Activated B cell treated with CpG ODN at 0.5 μM for 24 hours (primary cell): ENCODE results near the gene ARL2. TPM values are rescaled to one million over a fixed set of nuclear protein-coding genes. Genes with fewer than 3 reads are reported as not detected.

ENCODE experiments used
- ATAC-seq: fragments of 200-7000 bp; cut with Tn5 transposase; one replicate; pipeline ENCODE4 v1.10.0; 2021; ENCODE audit warnings: low read depth, mild to moderate bottlenecking, moderate library complexity
- CTCF ChIA-PET: fragments of 350-600 bp; sonication (Branson Sonifier 250); formaldehyde crosslinking; loops from one replicate; lab custom pipeline; 2021; ENCODE audit warnings: antibody characterized with exemption; lab: Charles Lee
- POLR2A ChIA-PET: fragments of 350-600 bp; sonication (Branson Sonifier 250); formaldehyde crosslinking; loops from one replicate; lab custom pipeline; 2021; ENCODE audit warnings: antibody characterized with exemption; lab: Charles Lee
- DNase-seq: peaks from one replicate; pipeline ENCODE4 v3.0.0; 2022
- H3K27ac Mint-ChIP-seq: one replicate; pipeline ENCODE4 v1.8.0; 2020; ENCODE audit warnings: mixed read lengths
- H3K27me3 Mint-ChIP-seq: one replicate; pipeline ENCODE4 v1.8.0; 2021; ENCODE audit warnings: mixed read lengths
- H3K36me3 Mint-ChIP-seq: one replicate; pipeline ENCODE4 v1.8.0; 2021; ENCODE audit warnings: low read depth, mixed read lengths
- H3K4me1 Mint-ChIP-seq: one replicate; pipeline ENCODE4 v1.8.0; 2021; ENCODE audit warnings: mixed read lengths
- H3K4me3 Mint-ChIP-seq: one replicate; pipeline ENCODE4 v1.8.0; 2020; ENCODE audit warnings: mild to moderate bottlenecking, mixed read lengths
- H3K9me3 Mint-ChIP-seq: one replicate; pipeline ENCODE4 v1.8.0; 2020; ENCODE audit warnings: mixed read lengths
- intact Hi-C: fragments of 100-400 bp; cut with micrococcal nuclease; formaldehyde crosslinking; loops from one replicate; pipeline ENCODE4 v1.15.1; 2024
- total RNA-seq: library from RNA; stranded (reverse); gene quantifications from 2 replicates; pipeline ENCODE4 v1.2.3, GENCODE V29; 2022
- TF ChIP-seq, protein P1 (sequence below): fragments of 200-600 bp; IDR thresholded peaks from one replicate; pipeline ENCODE4 v1.8.0; 2022; ENCODE audit warnings: antibody characterized with exemption, mild to moderate bottlenecking

Gene ARL2
- total RNA-seq, 1 donor from 2014 or later: 65.6 TPM

DNA sequence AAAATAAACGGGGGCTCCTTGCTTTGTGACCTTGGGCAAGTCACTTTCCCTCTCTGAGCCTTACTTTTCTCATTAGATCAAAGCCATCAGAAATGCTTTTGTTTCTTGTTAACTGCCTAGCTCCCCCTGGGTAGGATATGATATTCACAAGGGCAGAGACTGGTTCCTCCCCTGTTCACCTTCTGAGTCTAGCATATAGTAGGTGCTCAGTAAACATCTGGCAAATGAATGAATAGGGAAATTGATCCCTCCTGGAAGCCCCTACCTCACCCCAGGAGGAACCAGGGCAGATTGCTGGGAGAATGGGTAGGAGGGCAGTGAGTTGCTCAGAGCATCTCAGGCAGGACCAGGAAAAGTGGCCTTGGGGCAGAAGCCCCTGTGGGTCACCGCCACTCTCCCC is 20.5 kb downstream of the ARL2 start:
- no peak overlapping the region for H3K4me3 Mint-ChIP-seq
- H3K27ac Mint-ChIP-seq: no peak overlapping the region
- CTCF ChIA-PET: no interaction called here

GRCh38 chr11:65035579-65035978 is 21.6 kb downstream of the ARL2 start:
- Mint-ChIP-seq H3K27ac (no peak overlapping the region), H3K4me1 (peaks cover 2% of the 10 kb centered on the region), H3K9me3 (no peaks in the 10 kb centered on the region), H3K36me3 (peaks cover 22% of the 10 kb centered on the region), H3K27me3 (no peaks in the 10 kb centered on the region), H3K4me3 (no peak overlapping the region)
- intact Hi-C loops: no loop called here
- DNase-seq (no peak), ATAC-seq (no peak)
- POLR2A ChIA-PET: no interaction called here
- TF ChIP-seq, protein P1, sequence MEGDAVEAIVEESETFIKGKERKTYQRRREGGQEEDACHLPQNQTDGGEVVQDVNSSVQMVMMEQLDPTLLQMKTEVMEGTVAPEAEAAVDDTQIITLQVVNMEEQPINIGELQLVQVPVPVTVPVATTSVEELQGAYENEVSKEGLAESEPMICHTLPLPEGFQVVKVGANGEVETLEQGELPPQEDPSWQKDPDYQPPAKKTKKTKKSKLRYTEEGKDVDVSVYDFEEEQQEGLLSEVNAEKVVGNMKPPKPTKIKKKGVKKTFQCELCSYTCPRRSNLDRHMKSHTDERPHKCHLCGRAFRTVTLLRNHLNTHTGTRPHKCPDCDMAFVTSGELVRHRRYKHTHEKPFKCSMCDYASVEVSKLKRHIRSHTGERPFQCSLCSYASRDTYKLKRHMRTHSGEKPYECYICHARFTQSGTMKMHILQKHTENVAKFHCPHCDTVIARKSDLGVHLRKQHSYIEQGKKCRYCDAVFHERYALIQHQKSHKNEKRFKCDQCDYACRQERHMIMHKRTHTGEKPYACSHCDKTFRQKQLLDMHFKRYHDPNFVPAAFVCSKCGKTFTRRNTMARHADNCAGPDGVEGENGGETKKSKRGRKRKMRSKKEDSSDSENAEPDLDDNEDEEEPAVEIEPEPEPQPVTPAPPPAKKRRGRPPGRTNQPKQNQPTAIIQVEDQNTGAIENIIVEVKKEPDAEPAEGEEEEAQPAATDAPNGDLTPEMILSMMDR: no peak
- CTCF ChIA-PET: no interaction called here

More for the DNA sequence above, 20.5 kb downstream of the ARL2 start:
- Mint-ChIP-seq H3K36me3 (peaks cover 22% of the 10 kb centered on the region), H3K9me3 (no peaks in the 10 kb centered on the region), H3K27me3 (no peaks in the 10 kb centered on the region), H3K4me1 (no peaks in the 10 kb centered on the region)
- intact Hi-C loops: no loop called here
- DNase-seq (no peak), ATAC-seq (no peak)
- TF ChIP-seq, protein P1: no peak
- POLR2A ChIA-PET: no interaction called here

- intact Hi-C loops: no loop called here
- ATAC-seq: no peak
- Mint-ChIP-seq H3K27me3 (no peaks in the 10 kb centered on the region), H3K4me1 (peaks cover 7% of the 10 kb centered on the region), H3K4me3 (no peak overlapping the region), H3K36me3 (peaks cover 25% of the 10 kb centered on the region), H3K9me3 (no peaks in the 10 kb centered on the region), H3K27ac (no peak overlapping the region)
- no peak for DNase-seq
- TF ChIP-seq, protein P1: no peak
- CTCF ChIA-PET: no interaction called here
- POLR2A ChIA-PET: no interaction called here
These were observed 23.0 kb downstream of the ARL2 start for GRCh38 chr11:65036931-65037330.

- Mint-ChIP-seq H3K27ac (peak overlapping the region; percentile 95), H3K4me3 (peak overlapping the region; percentile 93), H3K9me3 (no peaks in the 10 kb centered on the region), H3K36me3 (peaks cover 20% of the 10 kb centered on the region), H3K4me1 (peaks cover 11% of the 10 kb centered on the region), H3K27me3 (no peaks in the 10 kb centered on the region)
- ChIA-PET CTCF (interaction anchor here (2.1 kb wide), 1 partner anchor 26 kb away, joined by 8 read pairs; the partner anchor contains the start of gene ARL2), POLR2A (interaction anchor here (0.9 to 2.1 kb wide), 6 partner anchors 13 to 95 kb away, joined by 3 to 7 read pairs (median 4); partner anchors contain the start of genes ARL2, FAU, MRPL49 and SNX15)
- TF ChIP-seq, protein P1: no peak
- DNase-seq (no peak), ATAC-seq (no peak)
- intact Hi-C loops: loop anchor here (1.0 kb wide), 1 partner anchor 26 kb away; the partner anchor contains the start of gene ARL2
These were observed 26.5 kb downstream of the ARL2 start for GRCh38 chr11:65040520-65040846.

GRCh38 chr11:65040847-65041622 is 27.1 kb downstream of the ARL2 start, which contains the start of gene SAC3D1:
SAC3D1 (plus strand) TSS chr11:65041210; CDS start chr11:65041293, 83 bp downstream.
- no peaks in the 10 kb centered on the region for H3K9me3 Mint-ChIP-seq
- peaks cover 18% of the 10 kb centered on the region for H3K36me3 Mint-ChIP-seq
- H3K4me3 Mint-ChIP-seq: peak within 1 kb of the TSS; percentile 93
- ATAC-seq (peak; percentile 93), DNase-seq (peak; percentile 89)
- no peaks in the 10 kb centered on the region for H3K27me3 Mint-ChIP-seq
- TF ChIP-seq, protein P1: no peak
- H3K27ac Mint-ChIP-seq: peak within 1 kb of the TSS; percentile 95
- H3K4me1 Mint-ChIP-seq: peaks cover 11% of the 10 kb centered on the region
- ChIA-PET CTCF (interaction anchor here (0.7 to 2.1 kb wide), 2 partner anchors 27 to 28 kb away, joined by 3 to 8 read pairs; partner anchors contain the start of gene ARL2), POLR2A (interaction anchor here (0.6 to 2.1 kb wide), 8 partner anchors 10 to 498 kb away, joined by 3 to 7 read pairs (median 4); partner anchors contain the start of genes ARL2, FAU, MRPL49 and SNX15)
- intact Hi-C loops: loop anchor here (1.0 kb wide), 4 partner anchors 14 to 55 kb away; partner anchors contain the start of genes ARL2, CDCA5, SNX15 and VPS51
